Measurements from ENCODE around the gene PRRC1. TPM values are rescaled to one million over a fixed set of nuclear protein-coding genes. Genes with fewer than 3 reads are reported as not detected.
"Not testable (repeated sequence)": the region's sequence is repeated elsewhere in the genome, so short reads cannot be mapped to it uniquely, and the experiment has no call there.

Gene PRRC1
- total RNA-seq, 2 experiments from 2014 or later, result 37.8 to 38.9 TPM

GRCh38 chr5:127562252-127562651, 44.8 kb downstream of the PRRC1 start:
- Mint-ChIP-seq H3K4me1 (peaks cover 3% of the 10 kb centered on the region), H3K27ac (no peak overlapping the region), H3K4me3 (no peak overlapping the region), H3K36me3 (peaks cover 5% of the 10 kb centered on the region), H3K27me3 (peaks cover 20% of the 10 kb centered on the region), H3K9me3 (no peaks in the 10 kb centered on the region)
- no peak for DNase-seq

GRCh38 chr5:127563136-127563535, 45.7 kb downstream of the PRRC1 start:
- DNase-seq, result no peak
- Mint-ChIP-seq H3K27me3 (peaks cover 25% of the 10 kb centered on the region), H3K27ac (no peak overlapping the region), H3K4me1 (peaks cover 6% of the 10 kb centered on the region), H3K4me3 (no peak overlapping the region), H3K9me3 (no peaks in the 10 kb centered on the region), H3K36me3 (peaks cover 2% of the 10 kb centered on the region)

GRCh38 chr5:127564002-127564769, 46.7 kb downstream of the PRRC1 start:
- Mint-ChIP-seq H3K9me3 (no peaks in the 10 kb centered on the region), H3K4me3 (no peak overlapping the region), H3K36me3 (no peaks in the 10 kb centered on the region), H3K4me1 (peaks cover 9% of the 10 kb centered on the region), H3K27ac (no peak overlapping the region), H3K27me3 (peaks cover 33% of the 10 kb centered on the region)
- DNase-seq, result peak; percentile 40

GRCh38 chr5:127565586-127566270, 48.3 kb downstream of the PRRC1 start:
- peaks cover 41% of the 10 kb centered on the region for H3K27me3 Mint-ChIP-seq
- H3K4me1 Mint-ChIP-seq, result peaks cover 9% of the 10 kb centered on the region
- DNase-seq, result no peak
- H3K36me3 Mint-ChIP-seq, result no peaks in the 10 kb centered on the region
- H3K4me3 Mint-ChIP-seq, result no peak overlapping the region
- H3K27ac Mint-ChIP-seq, result no peak overlapping the region
- H3K9me3 Mint-ChIP-seq, result no peaks in the 10 kb centered on the region

- H3K36me3 Mint-ChIP-seq, result no peaks in the 10 kb centered on the region
- no peak for DNase-seq
- peaks cover 55% of the 10 kb centered on the region for H3K27me3 Mint-ChIP-seq
- peaks cover 9% of the 10 kb centered on the region for H3K4me1 Mint-ChIP-seq
- no peaks in the 10 kb centered on the region for H3K9me3 Mint-ChIP-seq
- no peak overlapping the region for H3K4me3 Mint-ChIP-seq
- no peak overlapping the region for H3K27ac Mint-ChIP-seq
Measured at GRCh38 chr5:127567026-127567768, 49.8 kb downstream of the PRRC1 start.

GRCh38 chr5:127568166-127568565, 50.7 kb downstream of the PRRC1 start:
- Mint-ChIP-seq H3K9me3 (no peaks in the 10 kb centered on the region), H3K4me1 (peaks cover 9% of the 10 kb centered on the region), H3K36me3 (no peaks in the 10 kb centered on the region), H3K27me3 (peaks cover 57% of the 10 kb centered on the region), H3K27ac (no peak overlapping the region), H3K4me3 (no peak overlapping the region)
- DNase-seq, result no peak

- not testable (repeated sequence) for H3K36me3 Mint-ChIP-seq, H3K4me1 Mint-ChIP-seq, DNase-seq, H3K9me3 Mint-ChIP-seq, H3K4me3 Mint-ChIP-seq, H3K27ac Mint-ChIP-seq
- peaks cover 57% of the 10 kb centered on the region for H3K27me3 Mint-ChIP-seq
Measured at GRCh38 chr5:127569471-127569870, 52.0 kb downstream of the PRRC1 start.

GRCh38 chr5:127571314-127572131, 54.1 kb downstream of the PRRC1 start:
- Mint-ChIP-seq H3K4me3 (no peak overlapping the region), H3K27ac (no peak overlapping the region), H3K36me3 (peaks cover 1% of the 10 kb centered on the region), H3K27me3 (peaks cover 51% of the 10 kb centered on the region), H3K4me1 (peaks cover 7% of the 10 kb centered on the region), H3K9me3 (peaks cover 8% of the 10 kb centered on the region)
- DNase-seq, result no peak

- no peak for DNase-seq
- H3K9me3 Mint-ChIP-seq, result peaks cover 8% of the 10 kb centered on the region
- peaks cover 41% of the 10 kb centered on the region for H3K27me3 Mint-ChIP-seq
- H3K36me3 Mint-ChIP-seq, result peaks cover 1% of the 10 kb centered on the region
- peaks cover 7% of the 10 kb centered on the region for H3K4me1 Mint-ChIP-seq
- no peak overlapping the region for H3K27ac Mint-ChIP-seq
- no peak overlapping the region for H3K4me3 Mint-ChIP-seq
Measured at GRCh38 chr5:127572930-127573329, 55.5 kb downstream of the PRRC1 start.

GRCh38 chr5:127574852-127575679, 57.6 kb downstream of the PRRC1 start:
- Mint-ChIP-seq H3K4me3 (no peak overlapping the region), H3K9me3 (peaks cover 8% of the 10 kb centered on the region), H3K4me1 (peaks cover 4% of the 10 kb centered on the region), H3K27me3 (peaks cover 38% of the 10 kb centered on the region), H3K27ac (no peak overlapping the region), H3K36me3 (peaks cover 1% of the 10 kb centered on the region)
- no peak for DNase-seq

- Mint-ChIP-seq H3K27me3 (peaks cover 22% of the 10 kb centered on the region), H3K36me3 (peaks cover 1% of the 10 kb centered on the region), H3K27ac (no peak overlapping the region), H3K9me3 (peaks cover 8% of the 10 kb centered on the region), H3K4me1 (peaks cover 4% of the 10 kb centered on the region), H3K4me3 (no peak overlapping the region)
- no peak for DNase-seq
Measured at GRCh38 chr5:127577458-127577857, 60.0 kb downstream of the PRRC1 start.

- Mint-ChIP-seq H3K27me3 (peaks cover 15% of the 10 kb centered on the region), H3K4me1 (peaks cover 4% of the 10 kb centered on the region)
Measured at GRCh38 chr5:127580731-127581130, 63.3 kb downstream of the PRRC1 start.

GRCh38 chr5:127581450-127581849, 64.0 kb downstream of the PRRC1 start:
- Mint-ChIP-seq H3K4me3 (no peak overlapping the region), H3K27me3 (peaks cover 15% of the 10 kb centered on the region), H3K36me3 (no peaks in the 10 kb centered on the region), H3K9me3 (no peaks in the 10 kb centered on the region), H3K4me1 (peaks cover 5% of the 10 kb centered on the region), H3K27ac (no peak overlapping the region)
- DNase-seq, result no peak

More at GRCh38 chr5:127580731-127581130, 63.3 kb downstream of the PRRC1 start:
- no peak for DNase-seq
- Mint-ChIP-seq H3K27ac (no peak overlapping the region), H3K9me3 (peaks cover 1% of the 10 kb centered on the region), H3K4me3 (no peak overlapping the region), H3K36me3 (no peaks in the 10 kb centered on the region)

Measured in activated naive CD8-positive, alpha-beta T cell treated with anti-CD3 and anti-CD28 coated beads for 36 hours (primary cell).